HL-60 (cell line): ENCODE data around the gene SARDH.

Source experiments
- DNase-seq, 2 experiments: peaks; one replicate each; pipeline ENCODE4 v3.0.0-alpha.2; 2010 to 2020; ENCODE audit warnings: low read depth in 1 of 2, low spot score in 1 of 2
- H3K27ac ChIP-seq: fragments of 250-450 bp; sonication (Bioruptor Pico); replicated peaks from 2 replicates; pipeline ENCODE4 v1.5.1; 2020; ENCODE audit warnings: mild to moderate bottlenecking, moderate library complexity
- H3K27me3 ChIP-seq: fragments of 250-450 bp; sonication (Bioruptor Pico); 2 replicates; pipeline ENCODE4 v1.5.1; 2021; ENCODE audit warnings: mild to moderate bottlenecking, moderate library complexity; ENCODE audit not compliant: insufficient read depth, poor library complexity, severe bottlenecking
- H3K4me3 ChIP-seq: replicated peaks from 2 replicates; pipeline ENCODE4 v1.5.1; 2011; ENCODE audit warnings: mild to moderate bottlenecking, control low read depth, low read length; ENCODE audit not compliant: insufficient read depth
- CTCF ChIP-seq: IDR thresholded peaks from one replicate; pipeline ENCODE4 v1.5.1; 2011; ENCODE audit warnings: low read length, control low read depth, inconsistent platforms; ENCODE audit not compliant: insufficient read depth
- GABPA ChIP-seq: IDR thresholded peaks from 2 replicates; pipeline ENCODE4 v1.6.1; 2012; ENCODE audit warnings: low read depth
- POLR2AphosphoS5 ChIP-seq: IDR thresholded peaks from 2 replicates; pipeline ENCODE4 v1.6.1; 2012; ENCODE audit warnings: low read depth
- REST ChIP-seq: IDR thresholded peaks from 2 replicates; pipeline ENCODE4 v1.6.1; 2012; ENCODE audit warnings: low read depth; ENCODE audit not compliant: insufficient replicate concordance
- SPI1 ChIP-seq: IDR thresholded peaks from 2 replicates; pipeline ENCODE4 v1.6.1; 2012; ENCODE audit warnings: low read depth, mild to moderate bottlenecking, borderline replicate concordance

Gene SARDH

GRCh38 chr9:133732639-133733408, 5.3 kb downstream of the SARDH start:
- no peak for TF ChIP-seq CTCF
- no peak for TF ChIP-seq GABPA
- no peak for TF ChIP-seq POLR2AphosphoS5
- H3K27ac ChIP-seq, result no peak overlapping the region
- H3K27me3 ChIP-seq, result no peaks in the 10 kb centered on the region
- H3K4me3 ChIP-seq, result no peak overlapping the region
- no peak for DNase-seq

GRCh38 chr9:133731876-133732638, 6.1 kb downstream of the SARDH start:
- no peak overlapping the region for H3K27ac ChIP-seq
- no peak for DNase-seq
- TF ChIP-seq POLR2AphosphoS5, result no peak
- no peak for TF ChIP-seq CTCF
- no peak for TF ChIP-seq SPI1
- no peak for TF ChIP-seq GABPA
- TF ChIP-seq REST, result no peak
- H3K4me3 ChIP-seq, result no peak overlapping the region
- no peaks in the 10 kb centered on the region for H3K27me3 ChIP-seq

GRCh38 chr9:133730994-133731715, 7.0 kb downstream of the SARDH start:
- Histone ChIP-seq H3K4me3 (no peak overlapping the region), H3K27me3 (peaks cover 3% of the 10 kb centered on the region), H3K27ac (no peak overlapping the region)
- DNase-seq, result no peak
- TF ChIP-seq SPI1 (no peak), REST (no peak), GABPA (no peak), POLR2AphosphoS5 (no peak), CTCF (no peak)
